Left renal cortex interstitium (tissue), 4 donors: ENCODE results near the gene GRAMD1B. TPM values are rescaled to one million over a fixed set of nuclear protein-coding genes. Genes with fewer than 3 reads are reported as not detected.
"Not testable (repeated sequence)": the region's sequence is repeated elsewhere in the genome, so short reads cannot be mapped to it uniquely, and the experiment has no call there.

ENCODE experiments used
- DNase-seq, 4 donors: peaks; one replicate each; pipeline ENCODE4 v3.0.0-alpha.2; 2013; ENCODE audit warnings: low read depth in 4 of 4, low spot score in 2 of 4, missing footprints in 1 of 4
- polyA plus RNA-seq, 4 donors: library from polyadenylated mRNA; unstranded; fragments of 120-200 nt; gene quantifications; one replicate each; pipeline ENCODE4 v1.2.1, GENCODE V29; 2013; ENCODE audit not compliant: insufficient read length in 4 of 4

Gene GRAMD1B
- polyA plus RNA-seq, 4 donors = 11.4 to 16.9 (median 13.6) TPM

DNA sequence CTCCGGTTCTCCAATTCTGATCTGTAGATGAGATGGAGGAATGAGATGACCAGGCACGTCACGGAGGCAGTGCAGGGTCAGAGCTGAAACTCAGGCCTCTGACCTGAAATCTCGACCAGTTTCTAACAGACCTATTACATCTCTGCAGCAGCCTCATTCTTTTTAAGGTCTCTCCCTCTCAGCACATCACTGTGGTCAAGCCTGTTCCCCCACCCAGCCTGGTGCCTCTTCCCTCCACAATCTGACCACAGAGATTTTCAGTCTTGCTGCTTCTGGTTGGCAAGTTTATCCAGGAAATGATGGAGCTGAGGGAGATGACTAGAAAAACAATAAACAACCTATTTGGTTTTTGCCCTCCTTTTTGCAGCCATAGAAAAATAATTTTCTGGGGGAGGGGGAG is 9.5 kb downstream of the GRAMD1B start:
- DNase-seq = no peak

DNA sequence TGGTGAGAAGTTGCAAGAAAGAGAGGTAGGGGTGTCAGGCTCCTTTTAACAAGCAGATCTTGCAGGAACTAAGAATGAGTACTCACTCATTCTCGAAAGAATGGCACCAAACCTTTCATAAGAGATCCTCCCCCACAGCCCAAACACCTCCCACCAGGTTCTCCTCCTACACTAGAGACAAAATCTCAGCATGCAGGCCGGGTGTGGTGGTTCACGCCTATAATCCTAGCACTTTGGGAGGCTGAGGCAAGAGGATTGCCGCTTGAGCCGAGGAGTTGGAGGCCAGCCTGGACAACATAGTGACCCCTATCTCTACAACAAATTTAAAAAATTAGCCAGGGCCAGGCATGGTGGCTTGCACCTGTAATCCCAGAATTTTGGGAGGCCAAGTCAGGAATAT is 11.1 kb downstream of the GRAMD1B start:
- no peak for DNase-seq

DNA sequence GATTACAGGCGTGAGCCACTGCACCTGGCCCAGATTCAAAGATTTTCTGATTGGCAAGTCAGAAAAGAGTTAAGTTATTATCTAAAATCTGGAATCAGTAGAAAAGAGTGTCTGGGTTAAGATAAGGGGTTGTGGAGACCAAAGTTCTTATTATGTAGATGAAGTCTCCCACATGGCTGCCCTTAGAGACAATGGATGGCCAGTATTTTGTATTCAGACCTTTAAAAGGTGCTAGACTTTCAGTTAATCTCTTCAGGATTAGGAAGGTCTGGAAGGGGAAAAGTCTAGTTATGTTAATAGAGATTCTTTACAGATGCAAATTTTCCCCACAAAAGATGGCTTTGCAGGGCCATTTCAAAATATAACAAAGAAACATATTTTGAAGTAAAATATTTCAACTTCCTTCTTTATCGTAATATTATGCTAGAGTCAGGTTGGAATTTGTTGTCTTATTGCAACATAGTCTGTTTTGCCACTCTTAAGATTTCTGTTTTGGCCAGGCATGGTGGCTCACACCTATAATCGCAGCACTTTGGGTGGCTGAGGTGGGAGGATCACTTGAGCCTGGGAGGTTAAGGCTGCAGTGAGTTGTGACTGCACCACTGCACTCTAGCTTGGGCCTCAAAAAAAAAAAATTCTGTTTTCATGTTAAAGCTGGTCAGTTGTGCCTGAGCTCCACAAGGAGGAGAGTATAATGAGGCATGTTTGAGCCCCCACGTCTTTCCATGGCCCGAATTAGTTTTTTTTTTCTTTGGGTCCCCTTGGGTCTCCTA is 14.0 kb downstream of the GRAMD1B start:
- DNase-seq = no peak

DNA sequence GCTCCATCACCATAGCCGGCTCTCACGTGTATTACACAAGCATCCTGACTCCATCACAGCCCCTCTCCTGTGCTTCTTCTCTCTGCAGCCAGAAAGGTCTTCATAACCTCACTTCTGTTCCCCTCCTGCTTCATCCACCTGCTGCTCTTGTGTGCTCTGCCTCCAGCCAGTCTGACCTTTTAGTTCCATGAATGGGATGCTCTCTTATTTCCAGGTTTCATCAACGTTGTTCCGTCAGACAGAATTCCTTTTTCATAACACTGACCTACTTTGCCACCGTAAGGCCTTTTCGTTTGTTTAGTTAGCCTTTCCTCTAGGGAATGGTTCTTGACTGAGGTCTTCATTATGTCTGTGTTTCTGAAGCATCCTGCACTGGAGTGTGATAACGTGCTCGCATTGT is 18.8 kb downstream of the GRAMD1B start:
- no peak for DNase-seq

DNA sequence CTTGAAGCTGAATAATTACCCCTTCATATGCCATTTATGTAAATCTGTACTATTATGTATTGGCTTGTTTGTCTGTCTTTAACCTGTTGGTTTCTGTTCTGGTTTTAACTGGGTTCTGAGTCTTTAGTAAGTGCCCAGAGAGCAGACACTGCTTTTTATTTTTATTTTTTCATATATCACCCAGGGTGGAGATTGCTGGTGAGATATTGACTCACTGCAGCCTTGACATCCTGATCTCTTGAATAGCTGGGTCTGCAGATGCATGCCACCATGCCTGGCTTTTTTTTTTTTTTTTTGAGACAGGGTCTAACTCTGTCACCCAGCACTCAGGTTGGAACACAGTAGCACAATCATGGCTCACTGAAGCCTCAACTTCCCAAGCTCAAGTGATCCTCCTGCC is 19.4 kb downstream of the GRAMD1B start:
- DNase-seq = no peak

DNA sequence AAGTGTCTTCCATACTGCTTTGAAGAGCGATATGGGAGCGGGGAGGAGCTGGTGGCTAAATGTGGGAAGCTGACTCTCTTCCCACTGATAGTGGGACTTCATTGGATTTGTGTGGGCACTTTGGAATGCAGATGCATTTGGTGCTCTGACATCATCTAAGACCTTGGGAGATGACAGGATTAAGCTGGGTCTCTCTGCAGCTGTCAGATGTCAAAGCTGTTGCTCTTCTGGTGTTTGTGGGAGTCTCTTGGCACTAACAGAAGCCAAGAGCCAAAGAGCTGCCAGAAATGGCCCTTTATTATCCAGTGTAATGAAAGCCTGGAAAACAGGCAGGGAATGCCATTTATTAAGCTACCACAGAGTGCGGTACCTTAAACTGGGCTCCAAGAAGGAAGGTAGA is 20.6 kb downstream of the GRAMD1B start:
- DNase-seq = no peak

DNA sequence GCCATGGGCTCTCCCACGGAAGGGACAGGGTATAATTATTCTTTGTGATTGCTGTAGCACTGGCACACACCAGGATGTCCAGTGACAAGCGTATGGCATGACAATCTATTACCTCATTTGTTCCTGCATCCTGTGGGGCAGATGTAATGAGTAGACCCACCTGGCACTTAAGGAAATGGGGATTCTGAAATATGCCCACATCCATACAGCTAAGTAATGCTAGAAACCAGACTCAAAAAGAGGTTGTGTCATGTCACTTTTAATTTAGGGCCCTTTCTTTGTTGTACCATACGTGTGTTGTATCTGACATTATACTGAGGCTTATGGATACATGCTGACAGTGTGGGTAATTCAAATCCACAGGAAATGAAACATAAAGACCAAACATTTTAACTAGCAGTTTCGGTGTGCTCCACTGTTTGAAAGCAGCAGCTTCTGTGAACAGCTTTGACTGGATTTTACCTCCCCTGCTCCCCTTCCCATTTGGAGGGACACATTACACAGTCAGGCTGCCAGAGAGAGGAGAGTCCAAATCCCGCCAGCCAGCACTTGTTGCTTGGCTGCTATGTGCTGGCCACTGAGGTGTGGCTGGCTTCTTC is 21.2 kb downstream of the GRAMD1B start:
- no peak for DNase-seq

DNA sequence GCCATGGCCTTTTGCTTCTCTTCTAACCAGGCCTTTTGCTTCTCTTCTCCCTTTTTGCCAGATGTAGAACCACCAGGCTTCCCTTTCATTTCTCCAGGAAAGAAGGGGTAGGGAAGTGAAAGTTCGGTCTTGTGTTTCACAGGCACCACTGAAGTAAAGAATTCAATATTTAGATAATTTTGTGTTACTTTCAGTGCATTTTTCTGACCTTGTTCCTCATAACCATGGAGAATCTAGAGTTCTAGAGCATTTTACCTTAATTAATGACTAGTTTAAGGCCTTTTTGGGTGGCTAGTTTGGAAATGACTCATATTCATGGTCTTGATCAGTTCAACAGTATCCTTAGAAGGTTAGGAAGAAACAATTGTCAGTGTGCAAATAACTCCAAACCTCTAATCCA is 22.7 kb downstream of the GRAMD1B start:
- no peak for DNase-seq

DNA sequence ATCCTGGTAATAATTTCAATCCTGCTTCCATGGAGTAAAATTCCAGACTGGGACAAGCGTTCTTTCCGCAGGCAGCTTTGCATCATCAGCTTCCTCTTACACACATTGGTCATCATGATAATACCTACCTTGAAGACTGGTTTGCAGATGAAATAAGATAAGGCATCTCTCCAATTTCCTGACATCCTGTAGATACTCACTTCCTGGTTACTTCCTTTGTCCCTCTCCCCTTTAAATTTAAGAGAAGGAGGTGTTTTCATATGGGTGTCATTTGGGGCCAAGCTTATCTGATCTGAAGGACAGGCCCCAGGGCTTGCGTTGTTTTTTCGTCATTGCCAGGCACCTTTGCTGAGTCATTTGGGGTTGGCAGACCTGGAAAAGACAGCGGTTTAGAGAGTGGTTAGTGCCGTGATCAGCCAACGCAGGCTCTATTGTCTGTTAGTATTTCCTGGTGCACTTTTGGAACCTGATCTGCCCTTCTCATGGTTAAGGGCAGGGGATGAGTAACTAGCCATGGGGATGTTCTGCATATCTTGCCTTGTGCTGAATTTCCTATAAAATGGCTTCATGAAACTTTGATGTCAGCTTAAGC is 24.1 kb downstream of the GRAMD1B start:
- DNase-seq = no peak

DNA sequence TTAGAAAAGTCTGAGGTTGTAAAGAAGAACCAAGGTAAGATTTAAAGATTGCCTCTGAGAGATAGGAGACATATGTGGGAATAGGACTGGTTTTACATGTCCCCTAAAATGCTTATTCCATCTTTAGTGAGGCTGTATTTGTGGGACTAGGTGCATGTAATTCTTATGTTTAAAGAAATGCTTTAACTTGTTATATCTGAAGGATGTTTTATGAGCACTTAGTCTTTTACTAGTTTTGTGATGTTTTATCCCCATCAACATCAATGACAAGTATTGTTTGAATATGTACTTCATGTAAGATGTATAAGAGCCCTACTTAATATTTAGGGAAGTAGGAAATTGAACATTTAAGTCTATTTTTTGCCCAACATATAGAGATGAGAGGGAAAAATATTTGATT is 24.7 kb downstream of the GRAMD1B start:
- no peak for DNase-seq

DNA sequence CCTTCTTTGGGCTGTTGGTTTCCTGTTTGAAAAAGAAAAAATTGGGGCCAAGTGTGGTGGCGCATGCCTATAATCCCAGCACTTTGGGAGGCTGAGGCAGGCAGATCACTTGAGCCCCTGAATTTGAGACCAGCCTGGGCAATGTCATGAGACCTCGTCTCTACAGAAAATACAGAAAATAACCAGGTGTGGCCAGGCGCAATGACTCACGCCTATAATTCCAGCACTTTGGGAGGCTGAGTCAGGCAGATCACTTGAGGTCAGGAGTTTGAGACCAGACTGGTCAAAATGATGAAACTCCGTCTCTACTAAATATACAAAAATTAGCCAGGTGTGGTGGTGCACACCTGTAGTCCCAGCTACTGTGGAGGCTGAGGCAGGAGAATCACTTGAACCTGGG is 26.4 kb downstream of the GRAMD1B start:
- not testable (repeated sequence) for DNase-seq

DNA sequence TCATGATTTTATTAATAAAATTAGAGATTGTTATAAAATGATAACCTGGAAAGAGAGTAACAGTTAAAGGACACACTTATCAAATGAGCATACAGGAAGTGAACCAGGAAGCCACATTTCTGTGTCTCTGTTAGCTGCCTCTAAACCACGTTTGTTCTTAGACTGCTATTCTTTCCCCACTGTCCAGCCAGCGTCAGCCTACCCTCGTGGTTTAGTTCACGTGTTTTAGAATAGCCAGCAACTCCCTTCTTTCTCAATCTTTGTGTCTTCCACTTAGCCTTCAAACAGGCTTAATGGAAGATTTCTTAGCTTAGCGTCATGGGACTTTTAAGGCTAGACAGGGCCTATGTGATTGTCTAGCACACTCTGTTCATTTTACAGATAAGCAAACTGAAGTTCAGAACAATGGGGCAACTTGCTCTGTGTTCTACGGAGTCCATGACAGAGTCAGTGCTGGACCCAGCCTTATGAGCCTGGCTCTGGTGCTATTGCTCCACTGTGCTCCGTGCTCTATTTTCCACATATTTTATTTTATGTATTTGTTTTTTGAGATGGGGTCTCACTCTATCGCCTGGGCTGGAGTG is 27.2 kb downstream of the GRAMD1B start:
- no peak for DNase-seq

DNA sequence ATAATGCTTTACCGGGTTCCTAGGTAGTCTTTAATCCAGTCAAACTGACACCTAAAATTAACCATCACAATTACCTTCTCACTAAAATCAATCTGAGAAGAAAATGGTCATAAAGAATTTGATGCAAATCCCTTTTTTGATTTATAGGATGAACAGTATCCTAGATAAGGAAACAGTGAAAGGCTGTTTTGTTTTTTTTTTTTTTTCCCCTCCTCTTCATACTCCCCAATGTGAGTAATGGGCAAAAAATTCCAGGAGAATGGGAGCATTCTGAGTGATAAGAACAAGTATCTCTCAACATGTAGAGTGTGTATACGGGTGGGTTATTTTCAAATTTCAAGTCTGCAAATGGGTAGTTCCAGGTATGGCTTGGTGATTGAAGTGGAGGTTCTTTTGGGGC is 28.4 kb downstream of the GRAMD1B start:
- DNase-seq = no peak

DNA sequence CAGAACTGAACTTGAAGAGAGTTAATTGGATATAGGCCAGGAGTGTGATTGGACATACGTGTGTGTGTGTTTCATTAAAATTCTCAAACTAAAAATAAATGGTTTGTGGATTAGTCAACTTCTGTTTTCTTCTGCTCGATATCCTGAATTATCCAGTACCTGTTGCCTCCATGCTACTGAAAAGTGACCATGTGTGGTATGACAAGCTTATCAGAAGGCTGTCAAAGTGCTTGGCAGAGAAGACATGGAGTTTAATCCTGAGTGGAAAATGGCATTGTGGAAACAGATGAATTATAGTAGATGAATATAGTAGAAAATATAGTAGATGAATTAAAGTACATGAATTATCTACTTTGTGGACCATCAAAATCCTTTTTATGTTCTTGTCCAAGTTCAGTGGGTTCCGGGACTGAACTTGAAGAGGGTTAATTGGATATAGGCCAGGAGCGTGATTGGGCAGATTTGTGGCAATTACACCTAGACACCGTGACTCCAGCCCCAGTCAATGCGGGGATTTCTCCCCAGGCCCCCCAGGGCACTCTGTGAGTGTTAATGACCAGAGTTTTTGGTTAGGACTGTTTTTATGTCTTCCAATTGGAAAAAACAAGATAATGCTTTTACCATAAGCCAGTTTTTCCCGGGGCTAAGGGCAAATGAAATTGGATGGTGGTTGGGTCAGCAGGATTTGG is 30.1 kb downstream of the GRAMD1B start:
- no peak for DNase-seq

DNA sequence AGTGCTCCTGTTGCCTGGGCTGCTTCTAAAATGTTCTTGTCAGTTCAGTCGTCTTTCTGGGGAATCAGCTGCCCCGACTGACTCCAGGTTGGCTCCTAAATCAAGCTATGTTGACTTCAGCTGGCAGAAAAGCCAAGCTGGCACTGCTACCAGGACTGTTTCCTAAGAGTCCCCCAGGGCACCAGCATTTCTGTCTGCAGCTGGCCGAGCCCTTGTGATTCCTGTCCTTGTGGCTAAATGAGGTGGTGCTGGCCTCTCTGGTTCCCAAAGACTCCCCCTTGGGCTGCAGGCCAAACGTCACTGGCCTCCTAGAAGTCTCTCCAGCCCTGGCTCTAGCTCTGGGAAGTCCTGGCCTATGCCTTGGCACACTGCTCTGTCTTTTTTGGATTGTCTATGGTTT is 31.1 kb downstream of the GRAMD1B start:
- DNase-seq = no peak

DNA sequence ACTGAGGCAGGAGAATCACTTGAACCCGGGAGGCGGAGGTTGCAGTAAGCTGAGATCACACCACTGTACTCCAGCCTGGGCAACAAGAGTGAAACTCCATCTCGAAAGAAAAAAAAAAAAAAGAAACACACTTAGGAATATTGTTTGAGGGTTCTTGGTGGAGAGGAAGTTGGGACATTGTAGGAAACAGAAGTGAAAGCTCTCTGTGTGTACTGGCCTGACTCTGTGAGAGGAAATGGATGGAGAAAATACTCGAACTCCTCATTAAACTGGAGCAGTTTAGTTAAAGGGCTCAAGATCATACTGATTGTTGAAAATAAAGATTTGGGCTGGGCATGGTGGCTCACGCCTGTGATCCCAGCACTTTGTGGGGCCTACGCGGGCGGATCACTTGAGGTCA is 35.6 kb downstream of the GRAMD1B start:
- not testable (repeated sequence) for DNase-seq

DNA sequence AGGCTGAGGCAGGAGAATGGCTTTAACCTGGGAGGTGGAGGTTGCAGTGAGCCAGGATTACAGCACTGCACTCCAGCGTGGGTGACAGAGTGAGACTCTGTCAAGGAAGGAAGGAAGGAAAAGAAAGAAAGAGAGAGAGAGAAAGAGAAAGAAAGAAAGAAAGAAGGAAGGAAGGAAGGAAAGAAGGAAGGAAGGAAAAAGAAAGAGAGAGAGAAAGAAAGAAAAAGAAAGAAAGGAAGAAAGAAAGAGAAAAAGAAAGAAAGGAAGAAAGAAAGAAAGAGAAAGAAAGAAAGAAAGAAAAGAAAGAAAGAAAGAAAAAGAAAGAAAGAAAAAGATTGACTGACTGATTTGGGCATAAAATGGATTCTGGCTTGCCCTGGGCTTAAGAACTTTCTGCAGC is 36.1 kb downstream of the GRAMD1B start:
- not testable (repeated sequence) for DNase-seq

DNA sequence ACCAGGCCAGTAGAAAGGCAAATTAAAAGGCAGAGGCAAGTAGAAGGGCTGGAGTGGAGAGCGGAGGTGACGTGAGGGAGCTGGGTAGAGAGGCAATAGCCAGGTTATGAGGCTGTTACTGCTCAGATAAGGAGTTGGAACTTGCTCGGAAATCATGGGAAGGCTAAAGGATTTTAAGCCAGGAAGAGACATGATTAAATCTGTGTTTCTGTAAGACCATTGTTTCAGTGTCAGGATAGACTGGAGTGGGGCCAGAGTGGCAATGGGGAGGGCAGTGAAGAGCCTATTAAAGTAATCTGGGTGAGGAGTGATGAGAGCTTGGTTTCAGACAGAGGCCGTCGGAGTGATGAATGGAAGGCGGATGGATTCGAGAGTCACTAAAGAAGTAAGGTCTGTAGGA is 39.0 kb downstream of the GRAMD1B start:
- no peak for DNase-seq

DNA sequence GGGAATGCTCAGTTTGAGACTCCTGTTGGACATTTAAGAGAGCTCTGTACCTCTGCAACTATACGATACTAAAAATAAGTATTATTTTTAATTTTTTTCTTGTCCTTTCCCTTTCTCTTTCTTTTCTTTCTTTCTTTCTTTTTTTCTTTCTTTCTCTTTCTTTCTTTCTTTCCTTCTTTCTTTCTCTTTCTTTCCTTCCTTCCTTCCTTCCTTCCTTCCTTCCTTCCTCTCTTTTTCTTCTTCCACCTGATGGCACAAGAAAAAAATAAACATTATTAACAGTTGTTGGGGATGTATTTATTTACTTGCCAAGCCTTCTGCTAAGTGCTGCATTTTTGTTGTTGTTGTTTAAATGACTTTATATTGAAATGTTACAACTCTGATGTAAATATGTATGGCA is 39.5 kb downstream of the GRAMD1B start:
- no peak for DNase-seq

DNA sequence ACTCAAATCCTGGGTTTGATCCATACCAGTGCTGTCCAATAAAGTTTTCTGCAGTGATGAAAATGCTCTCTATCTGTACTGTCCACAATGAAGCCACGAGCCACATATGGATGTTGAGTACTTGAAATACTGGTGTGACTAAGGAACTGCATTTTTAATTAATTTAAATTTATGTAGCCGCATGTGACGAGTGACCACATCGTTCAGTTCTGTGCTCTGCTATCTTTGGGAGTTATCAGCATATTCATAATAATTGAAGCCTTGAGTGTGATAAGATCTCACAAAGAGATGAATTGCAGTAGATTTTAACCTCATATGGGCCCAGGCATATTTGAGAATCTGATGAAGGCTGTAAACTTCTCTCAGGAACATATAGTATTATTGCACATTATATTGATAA is 40.8 kb downstream of the GRAMD1B start:
- DNase-seq = no peak

DNA sequence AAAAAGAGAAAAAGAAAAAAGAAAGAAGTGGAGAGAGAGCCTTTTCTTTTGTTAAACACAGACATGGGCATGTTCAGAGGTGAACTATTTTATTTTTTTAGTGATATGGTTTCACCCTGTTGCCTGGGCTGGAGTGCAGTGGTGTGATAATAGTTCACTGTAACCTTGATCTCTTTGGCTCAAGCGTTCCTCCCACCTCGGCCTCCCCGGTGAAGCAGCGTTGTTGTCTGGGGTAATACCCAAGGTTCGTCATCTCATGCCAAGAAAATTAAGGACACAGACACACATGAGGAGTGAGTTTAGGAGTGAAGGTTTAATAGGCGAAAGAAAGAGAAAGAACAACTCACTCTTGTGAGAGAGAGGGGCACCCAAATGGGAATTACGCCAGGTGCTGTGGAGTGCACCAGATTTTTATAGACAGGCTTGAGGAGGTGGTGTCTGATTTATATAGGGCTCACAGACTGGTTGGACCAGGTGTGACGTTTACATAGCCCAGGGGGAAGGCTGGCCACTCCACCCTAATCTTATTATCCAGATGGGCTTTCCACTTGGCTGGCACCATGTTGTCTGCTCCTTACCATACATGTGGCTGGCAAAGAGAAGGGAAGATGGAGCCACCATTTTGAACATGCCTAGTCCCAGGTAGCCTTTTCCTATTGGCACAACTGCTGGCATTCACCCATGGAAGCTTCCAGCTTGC is 42.3 kb downstream of the GRAMD1B start:
- no peak for DNase-seq
